Amniotic epithelial cell (primary cell): ENCODE measurements around the gene CBR1.
A peak's percentile ranks its signal among the peaks of the same experiment; 100 is the strongest.
"Not testable (repeated sequence)": the region's sequence is repeated elsewhere in the genome, so short reads cannot be mapped to it uniquely, and the experiment has no call there.

Experiments used
- DNase-seq: peaks from one replicate; pipeline ENCODE4 v3.0.0-alpha.2; 2010; ENCODE audit warnings: low read depth

CBR1 gene

DNA sequence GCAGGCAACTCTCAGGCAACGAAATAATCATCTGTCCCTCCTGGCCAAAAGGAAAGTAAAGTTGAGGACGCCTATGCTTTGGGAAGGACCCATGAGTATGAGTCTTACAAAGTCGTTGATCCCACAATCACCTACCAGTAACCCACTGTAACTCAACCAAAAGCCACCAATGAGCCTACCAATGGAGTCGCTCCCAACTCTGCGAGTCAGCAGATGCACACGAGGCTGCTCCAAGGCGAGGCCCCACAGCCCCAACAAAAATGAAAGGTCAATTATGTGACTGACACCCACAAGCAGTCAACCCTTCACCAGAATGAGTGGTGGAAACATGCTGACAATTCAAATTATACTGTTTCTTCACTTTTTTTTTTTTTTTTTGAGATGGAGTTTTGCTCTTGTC is 21.5 kb upstream of the CBR1 start:
- DNase-seq = no peak

DNA sequence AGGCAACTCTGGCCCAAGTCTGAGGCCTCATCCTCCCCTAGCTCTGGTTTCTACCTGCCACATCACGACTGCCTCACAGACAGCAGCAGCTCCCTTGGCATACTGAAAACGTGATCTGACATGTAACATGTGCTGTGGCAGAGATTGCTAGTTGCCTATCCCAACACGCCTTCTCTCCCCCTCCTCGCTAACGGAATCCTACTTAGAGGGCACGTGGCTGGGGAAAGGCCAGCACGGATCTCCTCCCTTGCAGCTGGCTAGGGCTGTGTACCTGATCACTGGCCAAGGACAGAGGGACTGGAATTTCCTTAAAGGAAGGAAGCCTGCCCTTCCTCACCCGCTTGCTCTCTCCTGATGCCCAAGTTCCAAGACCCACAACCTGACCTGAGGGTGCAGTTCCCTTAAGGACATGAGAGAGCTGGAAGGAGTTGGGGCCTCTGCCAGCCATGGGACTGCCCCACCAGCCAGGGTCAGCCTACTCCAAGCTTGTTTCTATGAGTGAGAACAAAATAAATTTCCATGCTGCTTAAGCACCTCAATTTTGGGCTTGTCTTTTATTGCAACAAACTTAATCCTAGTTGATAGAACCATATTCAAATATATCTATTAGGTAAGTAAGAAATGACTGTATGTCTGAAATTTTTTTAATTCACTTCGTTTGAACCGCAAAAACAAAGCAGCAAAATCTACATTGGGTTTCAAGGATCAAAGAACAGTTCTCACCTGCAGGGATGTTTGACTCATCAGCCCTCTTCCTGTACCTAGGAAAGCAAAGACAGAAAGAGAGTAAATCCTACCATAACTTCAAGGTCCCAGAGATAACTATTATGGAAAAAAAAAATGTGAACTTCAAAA is 16.7 kb upstream of the CBR1 start:
- no peak for DNase-seq

- DNase-seq = no peak
These were observed 16.1 kb upstream of the CBR1 start for GRCh38 chr21:36053715-36054062.

- DNase-seq = no peak
These were observed 14.3 kb upstream of the CBR1 start for GRCh38 chr21:36055551-36055950.

DNA sequence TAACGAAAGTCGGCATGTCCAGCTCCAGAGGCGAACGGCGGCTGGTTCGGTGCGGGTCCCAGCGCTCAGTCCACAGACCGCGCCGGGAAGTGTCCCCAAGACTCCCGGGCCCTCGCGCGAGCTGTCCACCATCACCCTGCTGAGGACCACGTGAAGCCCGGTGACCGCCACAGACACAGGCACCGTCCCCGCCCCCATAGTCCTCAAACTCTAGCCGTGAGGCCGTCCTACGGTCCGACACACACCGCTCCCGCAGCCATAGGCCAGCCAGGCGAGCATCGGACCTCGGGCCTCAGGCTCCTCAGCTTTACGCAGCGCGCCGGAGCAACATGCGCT is 10.0 kb upstream of the CBR1 start:
- no peak for DNase-seq

DNA sequence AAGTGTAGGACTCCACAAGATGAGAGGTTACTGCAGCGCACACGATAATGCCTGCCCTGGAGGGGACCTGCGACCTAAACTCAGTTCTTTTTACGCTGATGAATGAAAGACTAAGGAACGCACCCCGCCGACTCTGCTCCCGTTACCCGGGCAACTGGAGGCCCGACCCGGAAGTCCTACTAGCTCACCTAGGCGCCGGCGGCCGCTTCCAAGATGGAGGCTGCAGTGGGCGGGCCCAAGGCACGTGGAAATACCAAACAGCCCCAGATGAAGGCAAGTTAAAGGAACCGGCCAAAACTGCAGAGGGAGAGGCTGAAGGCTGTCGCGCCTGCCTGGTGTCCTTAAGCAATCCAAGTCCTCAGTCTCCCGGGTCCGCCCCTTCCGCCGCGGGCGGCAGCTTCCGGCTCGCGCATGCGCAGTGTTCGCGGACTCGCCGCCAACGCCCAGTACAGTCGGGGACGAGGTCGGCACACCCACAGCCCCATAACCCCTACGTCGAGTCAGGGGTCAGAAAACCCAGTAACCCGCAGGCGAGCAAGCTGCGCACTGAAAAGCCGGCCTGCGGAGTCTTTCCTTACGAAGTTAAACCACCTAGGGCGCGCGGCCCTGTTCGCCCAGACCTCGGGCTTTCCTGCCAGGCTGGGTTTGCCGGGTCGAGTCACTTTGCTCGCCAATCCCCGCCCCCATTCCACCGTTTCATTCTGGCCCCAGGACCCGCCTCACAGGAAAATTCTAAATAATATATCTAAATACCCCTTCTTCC is 9.5 kb upstream of the CBR1 start, which contains the start of gene SETD4:
SETD4 (minus strand) TSS at position 368 of the 763 bp plus-strand sequence. CDS start 1,638 bp downstream, outside the sequence.
- DNase-seq = peak; percentile 86

DNA sequence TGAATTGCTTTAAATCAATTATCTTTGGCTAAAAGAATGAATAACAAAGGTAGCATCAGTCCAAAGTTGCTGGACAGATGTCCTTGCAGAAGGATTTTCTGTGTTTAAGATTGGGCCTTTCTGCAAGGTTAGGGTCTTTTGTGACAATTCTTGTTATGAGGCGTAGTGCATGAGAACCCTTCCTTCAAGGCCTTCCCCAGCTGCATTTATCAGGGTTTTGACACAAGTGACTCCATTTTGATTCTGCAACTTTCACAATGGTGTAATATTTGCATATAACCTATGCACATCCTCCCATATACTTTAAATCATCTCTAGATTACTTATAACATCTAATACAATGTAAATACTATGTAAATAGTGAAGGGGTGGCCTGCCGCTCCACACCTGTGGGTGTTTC is 8.4 kb upstream of the CBR1 start:
- no peak for DNase-seq

- DNase-seq = no peak
These were observed 6.3 kb upstream of the CBR1 start for GRCh38 chr21:36063375-36064084.

DNA sequence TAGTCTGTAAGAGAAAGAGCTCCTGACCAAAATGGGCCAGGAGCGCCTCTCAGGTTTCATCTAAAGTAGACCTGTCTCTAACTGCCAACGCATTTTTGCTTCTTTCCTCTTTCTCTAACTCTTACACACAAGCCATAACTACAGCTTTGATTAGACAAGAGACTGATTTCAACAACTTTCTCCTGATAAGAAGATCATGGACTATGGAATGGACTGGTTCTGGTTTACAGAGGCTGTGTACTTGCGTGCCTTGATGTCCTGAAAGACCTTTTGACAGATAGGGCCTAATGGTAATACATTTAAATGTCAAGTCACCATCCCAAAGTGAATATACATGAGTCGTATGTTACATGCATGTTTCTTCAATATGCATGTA is 5.8 kb upstream of the CBR1 start:
- no peak for DNase-seq

DNA sequence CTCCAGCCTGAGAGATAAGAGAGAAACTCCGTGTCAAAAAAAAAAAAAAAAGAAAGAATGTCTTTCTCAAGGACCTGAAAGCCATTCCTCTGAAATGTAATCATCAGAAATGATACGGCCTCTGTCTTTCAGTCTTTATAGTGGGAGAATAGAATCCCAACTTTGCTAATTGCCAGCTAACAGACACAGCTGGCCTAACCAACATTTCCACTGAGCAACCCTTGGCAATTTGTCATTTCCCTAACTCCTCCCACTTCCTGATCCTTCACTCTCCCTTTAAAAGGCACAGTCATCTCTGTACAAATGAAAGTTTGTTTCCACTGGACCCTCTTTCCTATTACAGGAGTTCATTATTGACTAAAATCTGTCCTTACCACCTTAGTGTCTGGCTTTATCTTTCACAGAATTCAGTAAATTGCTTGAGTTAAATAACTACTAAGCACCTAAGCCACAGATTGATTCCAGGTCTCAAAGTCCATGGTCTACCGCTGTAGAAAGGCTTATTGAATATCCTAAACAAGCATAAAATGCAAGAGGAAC is 4.3 kb upstream of the CBR1 start:
- peak; percentile 59 for DNase-seq

DNA sequence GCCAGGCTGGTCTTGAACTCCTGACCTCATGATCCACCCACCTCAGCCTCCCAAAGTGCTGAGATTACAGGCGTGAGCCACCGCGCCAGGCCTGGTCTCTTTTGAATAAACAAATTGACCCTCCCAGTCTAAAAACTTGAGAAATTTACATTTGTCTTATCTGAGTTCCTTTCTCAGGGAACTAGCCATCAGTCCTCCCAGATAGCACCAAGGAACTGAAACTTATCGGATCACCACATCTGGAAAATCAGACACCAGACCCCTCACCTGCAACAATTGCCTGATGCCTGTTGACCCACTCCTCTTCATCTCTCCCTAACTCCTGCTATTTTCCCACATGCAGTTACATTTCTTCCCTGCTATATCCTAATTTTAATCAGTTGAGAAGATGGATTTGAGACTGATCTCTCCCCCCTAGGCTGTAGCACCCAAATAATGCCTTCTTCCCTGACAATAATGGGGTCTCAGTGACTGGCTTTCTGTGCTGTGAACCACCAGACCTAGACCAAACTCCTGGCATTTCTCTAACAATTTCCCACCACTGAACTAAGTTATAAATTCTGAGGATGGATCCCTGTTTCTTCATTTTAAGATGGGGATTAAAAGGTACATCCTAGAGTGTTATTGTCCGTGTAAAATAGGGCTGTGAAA is 951 bp upstream of the CBR1 start:
- no peak for DNase-seq

GRCh38 chr21:36070999-36071398 is 1.2 kb downstream of the CBR1 start:
- DNase-seq = no peak

- DNase-seq = no peak
These were observed 2.8 kb downstream of the CBR1 start for GRCh38 chr21:36072453-36073162.

DNA sequence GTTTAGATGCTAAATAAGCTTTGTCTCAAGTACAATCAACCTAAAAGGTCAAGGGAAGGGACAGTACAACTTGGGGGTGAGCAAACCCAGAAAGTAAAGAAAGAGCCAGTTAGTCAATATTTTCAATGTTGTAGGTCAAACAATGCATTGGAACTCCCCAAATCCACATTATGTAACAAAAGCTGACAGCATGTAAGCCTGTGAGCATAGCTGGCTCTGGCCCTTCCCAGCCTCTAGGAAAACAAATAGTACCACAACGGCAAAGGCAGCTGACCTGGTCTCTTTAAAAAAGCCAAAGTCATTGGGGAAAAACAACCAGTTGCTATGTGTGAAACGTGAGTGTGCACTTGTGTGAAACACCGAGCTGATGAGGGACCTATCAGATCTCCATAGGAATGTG is 3.4 kb downstream of the CBR1 start:
- DNase-seq = no peak

GRCh38 chr21:36073911-36074310 is 4.1 kb downstream of the CBR1 start:
- not testable (repeated sequence) for DNase-seq

- DNase-seq = no peak
These were observed 5.3 kb downstream of the CBR1 start for GRCh38 chr21:36075171-36075570.

- no peak for DNase-seq
These were observed 6.1 kb downstream of the CBR1 start for GRCh38 chr21:36075953-36076352.

GRCh38 chr21:36076878-36077655 is 7.2 kb downstream of the CBR1 start:
- DNase-seq = no peak

DNA sequence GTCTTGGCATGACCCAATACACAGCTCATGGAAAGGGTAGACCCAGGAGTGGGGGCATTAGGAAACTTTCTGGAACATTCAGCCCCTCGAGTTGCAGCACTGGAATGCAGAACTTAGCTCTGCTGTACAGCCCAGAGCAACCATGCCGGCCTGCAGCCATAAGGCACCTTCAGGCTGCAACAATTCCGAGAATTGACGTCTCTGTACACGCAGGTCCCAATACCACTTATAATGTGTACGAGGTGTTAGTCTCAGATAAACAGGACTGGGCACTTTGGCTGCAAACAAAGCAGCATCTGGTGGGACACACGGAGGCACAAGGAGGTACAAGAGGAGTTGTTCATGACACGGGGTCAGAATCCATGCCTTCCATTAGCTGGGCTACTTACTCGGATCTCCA is 7.9 kb downstream of the CBR1 start:
- DNase-seq = no peak

DNA sequence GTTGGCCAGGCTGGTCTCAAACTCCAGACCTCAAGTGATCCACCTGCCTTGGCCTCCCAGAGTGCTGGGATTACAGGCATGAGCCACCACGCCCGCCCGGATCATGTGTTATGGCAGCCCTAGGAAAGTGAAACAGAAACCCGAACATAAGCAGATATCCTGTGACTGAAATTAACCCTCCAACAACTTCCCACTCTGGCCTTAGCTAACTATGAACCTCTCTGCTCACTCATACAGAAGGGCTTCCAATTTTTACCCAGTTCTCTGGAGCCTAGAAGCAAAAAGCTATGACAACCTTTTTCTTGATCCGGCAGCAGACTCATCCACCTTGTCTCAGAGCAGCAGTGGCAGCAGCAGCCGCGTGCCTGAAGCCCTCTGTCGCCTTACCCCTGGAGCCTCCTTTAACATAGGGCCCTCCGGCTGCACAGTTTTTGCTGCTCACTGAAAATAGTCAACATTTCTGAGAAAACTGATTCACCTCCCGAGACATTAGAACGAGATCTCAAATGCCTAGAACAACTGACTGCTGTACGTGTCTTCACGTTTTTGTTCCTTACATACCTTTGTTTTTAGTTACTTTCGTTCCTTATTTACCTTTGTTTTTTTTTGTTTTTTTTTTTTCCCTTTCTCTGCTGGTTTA is 9.3 kb downstream of the CBR1 start:
- peak; percentile 11 for DNase-seq
